Measurements from ENCODE around the gene CYB561D2.

Gene CYB561D2

GRCh38 chr3:50395070-50395860 lies 44.6 kb downstream of the CYB561D2 start:
- no peak for DNase-seq

- no peak for DNase-seq
These were observed 45.8 kb downstream of the CYB561D2 start for GRCh38 chr3:50396502-50396901.

DNA sequence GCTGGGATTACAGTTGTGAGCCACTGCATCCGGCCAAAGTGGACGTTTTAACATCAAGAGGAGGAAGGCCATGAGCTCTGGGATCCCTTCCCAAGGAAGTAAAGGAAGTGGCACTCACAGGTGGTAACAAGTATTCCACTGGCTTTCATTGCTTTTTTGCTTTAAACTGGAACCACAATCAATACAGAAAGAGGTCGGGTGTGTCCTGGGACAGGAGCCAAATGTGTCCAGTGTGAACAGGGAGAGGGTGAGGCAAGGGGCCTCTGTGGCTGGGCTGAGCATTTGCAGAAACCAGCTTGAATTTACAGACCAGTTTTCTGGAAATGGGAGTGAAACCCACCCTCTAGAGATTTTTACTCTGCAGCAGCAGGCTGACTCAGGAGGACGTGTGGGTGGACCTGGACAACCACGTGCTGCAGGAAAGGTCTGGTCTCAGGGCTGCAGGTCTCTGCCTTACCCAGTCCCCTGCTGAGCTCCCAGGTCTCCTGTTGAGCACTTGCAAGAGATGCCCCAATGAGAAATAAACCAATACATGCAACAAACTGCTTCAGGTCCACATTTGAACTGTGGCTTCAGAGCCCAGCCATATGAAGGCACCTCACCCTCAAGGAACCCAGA lies 51.4 kb downstream of the CYB561D2 start:
- no peak for DNase-seq
